Right atrium auricular region (tissue), 2 donors: Measurements from ENCODE around the gene SLC15A3. TPM values are rescaled to one million over a fixed set of nuclear protein-coding genes. Genes with fewer than 3 reads are reported as not detected.

ENCODE experiments used
- DNase-seq: peaks from one replicate; pipeline ENCODE4 v3.0.0-alpha.2; 2019; ENCODE audit warnings: low spot score
- H3K27ac ChIP-seq, 2 donors: fragments of 200-600 bp; sonication (generic); 1 replicate in 1 of 2; 2 replicates in 1 of 2; pipeline ENCODE4 v1.5.1; 2016 to 2019
- H3K27me3 ChIP-seq, 2 donors: fragments of 200-600 bp; sonication (generic); one replicate each; pipeline versions ENCODE4 v1.5.1 to v1.6.0; 2017 to 2019
- H3K36me3 ChIP-seq: fragments of 200-600 bp; sonication (generic); one replicate; pipeline ENCODE4 v1.5.1; 2016
- H3K4me1 ChIP-seq, 2 donors: fragments of 200-600 bp; sonication (generic); one replicate each; pipeline versions ENCODE4 v1.5.1 to v1.6.0; 2017 to 2019
- H3K4me3 ChIP-seq, 2 donors: fragments of 200-600 bp; sonication (generic); 1 replicate in 1 of 2; 2 replicates in 1 of 2; pipeline ENCODE4 v1.5.1; 2017 to 2019; ENCODE audit warnings: mild to moderate bottlenecking in 1 of 2, moderate library complexity in 1 of 2
- H3K9me3 ChIP-seq, 2 donors: fragments of 200-600 bp; sonication (generic); one replicate each; pipeline ENCODE4 v1.5.1; 2019
- CTCF ChIP-seq, 2 donors: fragments of 200-600 bp; sonication (generic); IDR thresholded peaks; one replicate each; pipeline ENCODE4 v1.5.1; 2019; ENCODE audit warnings: antibody characterized with exemption in 2 of 2
- total RNA-seq, 2 donors: library from RNA; depleted of rRNA; stranded (reverse); fragments of >200 nt; gene quantifications; one replicate each; pipeline ENCODE4 v1.1.0, GENCODE V29; 2016

SLC15A3 gene
- total RNA-seq, 2 donors from 2014 or later: 12.9 to 17.5 TPM

- H3K4me3 ChIP-seq: no peak overlapping the region
- DNase-seq: no peak
- peaks cover 0 to 5% of the 10 kb centered on the region in 2 donors for H3K27me3 ChIP-seq
- no peak for TF ChIP-seq CTCF (IDR thresholded peaks at IDR 0.05)
- H3K9me3 ChIP-seq: no peaks in the 10 kb centered on the region
- no peak overlapping the region for H3K27ac ChIP-seq
- H3K36me3 ChIP-seq: peaks cover 38% of the 10 kb centered on the region
- peaks cover 0 to 43% of the 10 kb centered on the region in 2 donors for H3K4me1 ChIP-seq
Observed at GRCh38 chr11:60923326-60923725, 28.6 kb downstream of the SLC15A3 start.

- DNase-seq: no peak
Observed at GRCh38 chr11:60922906-60923305, 29.1 kb downstream of the SLC15A3 start.

GRCh38 chr11:60921777-60922335, 30.1 kb downstream of the SLC15A3 start:
- H3K4me3 ChIP-seq: no peak overlapping the region
- peaks cover 38% of the 10 kb centered on the region for H3K36me3 ChIP-seq
- H3K27me3 ChIP-seq: peaks cover 0 to 5% of the 10 kb centered on the region in 2 donors
- no peak for DNase-seq
- no peak for TF ChIP-seq CTCF (IDR thresholded peaks at IDR 0.05)
- no peak overlapping the region for H3K27ac ChIP-seq
- H3K9me3 ChIP-seq: no peaks in the 10 kb centered on the region
- peaks cover 0 to 53% of the 10 kb centered on the region in 2 donors for H3K4me1 ChIP-seq

More at GRCh38 chr11:60922906-60923305, 29.1 kb downstream of the SLC15A3 start:
- Histone ChIP-seq H3K36me3 (peaks cover 38% of the 10 kb centered on the region), H3K9me3 (no peaks in the 10 kb centered on the region), H3K4me1 (peaks cover 0 to 47% of the 10 kb centered on the region in 2 donors), H3K27ac (no peak overlapping the region), H3K27me3 (peaks cover 0 to 5% of the 10 kb centered on the region in 2 donors), H3K4me3 (no peak overlapping the region)
- TF ChIP-seq CTCF (IDR thresholded peaks at IDR 0.05): no peak

- TF ChIP-seq CTCF (IDR thresholded peaks at IDR 0.05): no peak
- peaks cover 0 to 59% of the 10 kb centered on the region in 2 donors for H3K4me1 ChIP-seq
- H3K27me3 ChIP-seq: peaks cover 0 to 5% of the 10 kb centered on the region in 2 donors
- H3K36me3 ChIP-seq: peaks cover 38% of the 10 kb centered on the region
- H3K9me3 ChIP-seq: no peaks in the 10 kb centered on the region
- DNase-seq: no peak
- H3K4me3 ChIP-seq: no peak overlapping the region
- H3K27ac ChIP-seq: no peak overlapping the region
Observed at GRCh38 chr11:60921259-60921658, 30.7 kb downstream of the SLC15A3 start.

- DNase-seq: no peak
- TF ChIP-seq CTCF (IDR thresholded peaks at IDR 0.05): no peak
- Histone ChIP-seq H3K4me1 (peaks cover 0 to 64% of the 10 kb centered on the region in 2 donors), H3K27me3 (peaks cover 0 to 3% of the 10 kb centered on the region in 2 donors), H3K4me3 (no peak overlapping the region), H3K27ac (no peak overlapping the region), H3K36me3 (peaks cover 38% of the 10 kb centered on the region), H3K9me3 (no peaks in the 10 kb centered on the region)
Observed at GRCh38 chr11:60919956-60920355, 32.0 kb downstream of the SLC15A3 start.

- DNase-seq: no peak
- peaks cover 0 to 60% of the 10 kb centered on the region in 2 donors for H3K4me1 ChIP-seq
- H3K27ac ChIP-seq: no peak overlapping the region
- H3K27me3 ChIP-seq: no peaks in the 10 kb centered on the region
- peaks cover 38% of the 10 kb centered on the region for H3K36me3 ChIP-seq
- H3K4me3 ChIP-seq: no peak overlapping the region
- TF ChIP-seq CTCF (IDR thresholded peaks at IDR 0.05): no peak
- H3K9me3 ChIP-seq: no peaks in the 10 kb centered on the region
Observed at GRCh38 chr11:60919320-60919719, 32.7 kb downstream of the SLC15A3 start.
